GM18511 (cell line): ENCODE measurements around the gene PCYOX1L.

Experiments used
- ATAC-seq: cut with Tn5 transposase; IDR thresholded peaks from one replicate; pipeline ENCODE4 v1.9.1; 2021; ENCODE audit warnings: mild to moderate bottlenecking, moderate library complexity; ENCODE audit not compliant: unreplicated experiment

PCYOX1L gene

GRCh38 chr5:149406203-149406978, 48.5 kb downstream of the PCYOX1L start:
- ATAC-seq: no peak

DNA sequence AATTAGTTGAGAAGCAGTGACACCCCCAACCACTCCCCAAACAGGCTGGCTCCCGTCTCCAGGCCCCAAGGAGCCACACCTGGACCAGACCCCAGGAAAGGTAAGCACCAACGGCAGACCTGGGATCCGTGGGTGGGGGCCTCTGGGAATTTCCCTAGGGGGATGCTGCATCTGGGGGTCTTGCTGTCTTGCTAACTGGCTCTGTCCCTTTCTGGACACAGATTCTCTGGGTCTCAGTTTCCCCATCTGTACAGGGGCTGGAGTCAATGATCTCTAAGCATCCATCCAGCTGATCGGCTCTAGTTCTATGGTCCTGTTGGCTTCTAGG, 49.1 kb downstream of the PCYOX1L start:
- ATAC-seq: no peak

DNA sequence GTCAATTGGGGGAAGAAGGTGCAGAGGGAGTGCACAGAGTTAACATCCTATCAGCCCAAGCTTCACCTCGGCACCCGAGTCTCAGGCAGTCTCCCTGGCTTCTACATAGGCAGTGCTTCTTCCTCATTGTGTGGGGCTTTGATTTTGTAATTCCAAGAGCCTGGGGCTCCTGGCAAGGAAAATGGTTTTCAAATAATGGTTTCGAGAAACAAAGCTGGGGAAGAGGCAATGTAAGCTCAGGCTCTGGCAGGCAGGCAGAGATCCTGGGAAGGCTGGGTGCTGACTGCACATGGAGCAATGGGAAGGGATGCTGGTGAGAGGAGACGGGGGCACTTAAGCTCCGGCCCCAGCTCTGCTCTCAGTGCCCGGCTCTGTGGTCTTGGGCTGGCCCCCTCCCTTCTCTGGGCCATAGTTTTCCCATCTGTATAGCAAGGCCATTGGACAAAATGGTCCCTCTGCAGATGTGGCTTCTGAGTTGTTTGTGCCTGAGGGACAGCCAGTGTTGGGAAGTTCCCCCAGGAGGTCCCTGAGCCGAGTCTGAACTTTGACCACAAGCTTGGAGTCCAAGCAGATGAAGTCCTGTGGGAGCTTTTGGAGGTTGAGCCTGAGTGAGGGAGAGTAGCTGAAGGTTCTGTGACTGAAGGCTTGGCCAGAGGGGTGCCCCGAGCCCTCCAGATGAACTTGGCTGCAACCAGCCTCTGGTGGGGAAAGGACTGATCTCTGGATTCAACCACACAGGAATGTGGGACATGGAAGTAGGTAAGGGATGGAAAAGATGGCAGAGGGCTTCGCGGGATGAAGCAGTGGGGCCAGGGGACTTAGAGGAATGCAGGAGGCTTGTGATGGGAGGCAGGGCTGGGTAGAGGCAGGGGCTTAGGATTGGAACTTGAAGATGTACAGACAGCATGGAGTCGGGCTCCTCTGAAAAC, 49.7 kb downstream of the PCYOX1L start:
- ATAC-seq: no peak

GRCh38 chr5:149408252-149409099, 50.6 kb downstream of the PCYOX1L start:
- ATAC-seq: no peak

DNA sequence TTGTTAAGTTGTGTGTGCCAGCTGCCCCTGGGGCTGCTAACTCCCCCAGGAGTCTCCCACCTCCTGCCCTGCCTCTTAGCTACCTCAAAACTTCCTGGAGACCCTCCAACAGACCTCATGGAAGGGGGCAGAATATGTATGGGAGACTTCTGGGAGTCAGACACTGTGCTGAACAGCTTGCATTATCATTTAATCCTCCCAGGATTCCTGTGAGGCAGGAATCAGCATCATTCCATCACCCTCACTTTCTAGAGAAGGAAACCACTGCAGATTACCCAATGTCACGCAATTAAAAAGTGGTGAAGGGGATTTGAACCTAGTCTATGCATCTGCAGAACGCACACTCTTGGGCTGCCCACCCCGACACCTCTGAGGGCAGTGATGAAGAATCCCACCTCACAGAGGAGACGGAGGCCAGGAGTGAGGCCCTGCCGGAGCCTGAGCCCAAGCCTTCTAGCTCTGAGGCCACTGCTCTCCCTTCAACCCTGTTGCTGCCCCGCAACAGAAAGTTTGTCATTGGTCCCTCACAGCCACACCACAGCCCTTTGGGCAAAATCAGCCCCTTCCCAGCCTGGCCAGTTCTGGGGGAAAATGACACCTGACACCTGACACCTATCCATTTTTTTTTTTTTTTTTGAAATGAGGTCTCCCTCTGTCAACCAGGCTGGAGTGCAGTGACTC, 51.6 kb downstream of the PCYOX1L start:
- ATAC-seq: no peak

DNA sequence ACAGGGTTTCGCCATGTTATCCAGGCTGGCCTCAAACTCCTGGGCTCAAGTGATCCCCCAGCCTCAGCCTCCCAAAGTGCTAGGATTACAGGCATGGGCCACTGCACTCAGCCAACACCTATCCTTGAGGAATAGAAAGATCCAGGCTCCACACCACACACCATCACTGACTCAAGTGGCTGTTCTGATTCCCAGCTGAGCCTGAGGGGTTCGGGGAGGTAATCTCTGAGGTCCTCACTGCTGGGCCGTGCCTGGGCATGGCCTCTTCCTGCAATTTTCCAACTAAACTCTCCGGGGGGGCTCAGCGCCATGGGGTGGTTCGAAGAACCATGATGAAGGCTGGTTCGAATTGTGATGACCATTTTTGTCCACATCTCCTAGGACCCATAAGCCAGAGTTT, 52.2 kb downstream of the PCYOX1L start:
- no peak for ATAC-seq

GRCh38 chr5:149410721-149411432, 53.0 kb downstream of the PCYOX1L start:
- no peak for ATAC-seq

DNA sequence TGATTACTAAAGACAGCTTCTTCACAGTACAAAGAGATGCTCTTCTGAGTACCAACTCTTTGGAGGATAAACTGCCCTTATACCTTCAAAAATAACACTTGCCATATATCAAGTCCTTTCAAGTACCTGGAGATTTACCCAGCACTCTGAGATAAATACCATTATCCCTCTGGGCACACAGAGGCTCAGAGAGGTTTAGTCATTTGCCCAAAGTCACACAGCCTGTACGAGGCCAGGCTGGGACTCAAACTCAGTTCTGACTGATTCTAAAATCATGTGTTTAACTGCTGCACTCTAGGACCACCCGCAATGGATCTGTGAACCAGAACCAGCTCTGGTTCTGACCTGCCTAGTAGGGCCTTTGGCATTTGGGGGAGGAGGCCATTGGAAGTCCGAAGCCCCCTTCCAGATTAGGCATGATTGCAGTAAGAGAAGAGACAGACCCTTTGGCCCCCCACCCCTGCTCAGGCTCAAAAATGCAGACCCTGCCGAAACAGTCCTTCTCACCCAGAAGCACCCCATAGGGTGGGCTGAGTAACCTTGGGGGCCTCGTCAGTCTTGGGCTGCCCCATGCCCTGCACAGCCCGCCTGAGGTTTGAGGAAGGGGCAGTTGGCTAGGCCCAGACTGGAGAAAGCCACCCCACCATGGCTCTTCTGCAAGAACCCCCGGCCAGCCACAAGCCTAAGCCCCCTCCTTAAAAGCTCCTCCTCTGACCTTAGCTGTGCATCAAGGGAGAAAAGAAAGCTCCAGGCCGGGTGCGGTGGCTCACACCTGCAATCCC, 54.1 kb downstream of the PCYOX1L start:
- ATAC-seq: no peak

- ATAC-seq: no peak
These were observed 55.1 kb downstream of the PCYOX1L start for GRCh38 chr5:149412783-149413476.

GRCh38 chr5:149413477-149414210, 55.8 kb downstream of the PCYOX1L start:
- no peak for ATAC-seq

DNA sequence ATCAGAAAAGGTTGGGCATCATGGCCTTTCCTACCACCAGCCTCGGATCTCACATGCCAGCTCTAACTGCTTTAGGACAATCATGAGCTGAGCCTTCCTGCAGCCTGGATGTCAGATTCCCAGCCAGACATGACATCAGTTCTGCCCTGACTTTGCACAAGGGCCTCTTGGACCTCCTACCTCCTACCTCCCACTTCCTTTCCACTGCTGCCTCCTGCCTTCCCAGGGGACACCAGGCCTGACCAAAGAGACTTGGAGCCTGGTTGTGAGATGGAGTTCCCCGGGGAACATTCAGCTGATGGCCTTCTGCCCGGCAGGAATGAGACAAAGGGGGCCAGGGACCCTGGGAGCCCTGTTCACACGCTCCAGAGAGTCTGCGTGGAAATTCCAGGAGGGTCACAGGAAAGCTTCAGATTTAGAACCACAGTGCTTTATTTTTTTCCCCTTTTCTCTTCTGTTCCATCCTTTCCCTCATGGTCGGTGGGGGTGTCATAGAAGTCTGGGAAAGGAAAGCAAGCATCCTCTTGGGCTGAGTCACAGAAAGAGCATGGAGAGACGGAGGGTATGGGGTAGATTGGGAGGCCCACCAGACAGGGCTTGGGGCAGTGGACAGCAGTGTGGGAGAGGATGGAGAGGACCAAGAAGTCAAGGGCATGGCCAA, 56.7 kb downstream of the PCYOX1L start:
- ATAC-seq: no peak

- ATAC-seq: no peak
These were observed 57.5 kb downstream of the PCYOX1L start for GRCh38 chr5:149415066-149415967.

GRCh38 chr5:149416987-149417710, 59.3 kb downstream of the PCYOX1L start:
- ATAC-seq: no peak

GRCh38 chr5:149417711-149418368, 60.0 kb downstream of the PCYOX1L start:
- no peak for ATAC-seq

- no peak for ATAC-seq
These were observed 61.2 kb downstream of the PCYOX1L start for GRCh38 chr5:149418910-149419531.
